NCI-H2171 (cell line): Measurements from ENCODE around the gene PTPN14.

Experiments
- DNase-seq: peaks from one replicate; lab custom pipeline; 2025; lab: John Stamatoyannopoulos, UW

PTPN14 gene

GRCh38 chr1:214427871-214428277, 123.5 kb downstream of the PTPN14 start:
- no peak for DNase-seq

- no peak for DNase-seq
Observed at GRCh38 chr1:214426426-214426812, 125.0 kb downstream of the PTPN14 start.

- DNase-seq, result peak; percentile 7
Observed at GRCh38 chr1:214425716-214426425, 125.5 kb downstream of the PTPN14 start.

GRCh38 chr1:214425101-214425500, 126.3 kb downstream of the PTPN14 start:
- DNase-seq, result no peak

DNA sequence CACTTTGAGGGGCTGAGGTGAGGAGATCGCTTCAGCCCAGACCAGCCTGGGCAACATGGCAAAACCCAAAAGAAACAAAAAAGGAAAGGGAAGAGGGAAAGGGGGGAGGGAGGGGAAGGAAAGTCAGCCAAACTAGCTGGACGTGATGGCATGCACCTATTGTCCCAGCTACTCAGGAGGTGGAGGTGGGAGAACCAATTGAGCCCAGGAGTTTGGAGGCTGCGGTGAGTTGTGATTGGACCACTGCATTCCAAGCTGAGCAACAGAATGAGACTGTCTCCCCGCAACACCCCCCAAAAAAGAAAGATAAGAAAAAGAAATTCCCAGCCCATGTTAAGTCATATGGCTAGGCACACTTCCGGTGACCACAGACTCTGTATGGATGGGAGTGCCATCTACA, 128.4 kb downstream of the PTPN14 start:
- no peak for DNase-seq

DNA sequence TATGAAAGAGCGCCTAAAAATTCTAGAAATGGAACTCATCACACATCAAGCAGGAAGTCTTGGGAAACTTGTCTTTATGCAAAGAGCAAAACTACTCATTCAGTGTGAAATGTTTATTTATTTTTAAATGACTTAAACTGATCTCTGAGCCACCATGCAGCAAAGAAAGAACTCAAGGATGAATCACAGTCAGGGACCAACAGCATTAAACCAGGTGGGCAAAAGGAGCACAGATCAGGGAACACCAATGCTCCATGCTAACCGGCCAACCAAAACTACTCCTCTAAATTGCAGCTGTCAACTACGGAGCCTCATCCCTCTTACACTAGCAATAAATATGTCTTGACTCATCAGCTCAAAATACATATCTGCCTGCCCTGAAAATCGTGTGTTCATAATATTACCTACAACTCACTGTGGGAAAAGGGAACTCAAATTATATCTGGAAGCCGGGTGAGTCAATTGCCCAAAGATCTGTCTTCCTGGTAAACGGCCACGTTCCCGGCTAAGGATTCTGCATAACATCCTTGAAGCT, 129.2 kb downstream of the PTPN14 start:
- DNase-seq, result no peak

GRCh38 chr1:214420833-214421232, 130.6 kb downstream of the PTPN14 start:
- DNase-seq, result no peak

DNA sequence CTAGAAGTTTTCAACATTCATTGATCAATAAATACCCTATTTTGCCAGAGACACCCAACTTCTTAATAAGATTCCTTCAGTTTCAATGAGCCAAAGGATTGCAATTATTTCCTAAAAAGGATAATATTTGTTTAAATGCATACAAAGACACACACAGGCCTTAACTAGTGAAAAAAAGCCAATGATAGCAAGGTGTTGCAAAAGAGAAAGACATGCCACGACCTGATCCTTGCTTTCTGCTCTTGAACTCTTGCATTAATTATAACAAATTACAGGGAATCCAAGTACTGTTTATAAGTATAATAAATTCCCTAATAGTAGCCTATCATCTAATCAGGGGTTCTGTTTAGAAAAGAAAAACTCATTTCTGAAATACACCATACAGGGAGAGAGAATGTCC, 131.1 kb downstream of the PTPN14 start:
- DNase-seq, result no peak

DNA sequence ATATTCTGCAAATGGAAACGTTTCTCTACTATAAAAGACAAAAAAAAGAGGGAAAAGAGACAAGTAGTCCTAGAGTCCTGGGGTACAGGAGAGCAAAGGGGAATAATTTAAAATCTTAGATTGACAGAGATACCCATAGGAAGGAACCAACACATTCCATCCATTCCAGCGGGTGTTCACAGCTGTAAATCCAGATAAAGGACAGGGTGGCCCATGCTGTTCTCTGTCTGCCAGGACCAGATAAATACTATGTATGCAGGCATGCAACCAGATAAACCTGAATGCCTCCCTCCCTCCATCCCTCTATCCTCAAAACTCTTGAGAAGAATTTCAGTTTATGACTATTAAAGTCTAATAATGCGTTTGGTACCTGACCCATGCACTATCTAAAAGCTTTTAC, 131.8 kb downstream of the PTPN14 start:
- no peak for DNase-seq

GRCh38 chr1:214418391-214418790, 133.0 kb downstream of the PTPN14 start:
- DNase-seq, result no peak

- DNase-seq, result no peak
Observed at GRCh38 chr1:214417545-214418210, 133.7 kb downstream of the PTPN14 start.

DNA sequence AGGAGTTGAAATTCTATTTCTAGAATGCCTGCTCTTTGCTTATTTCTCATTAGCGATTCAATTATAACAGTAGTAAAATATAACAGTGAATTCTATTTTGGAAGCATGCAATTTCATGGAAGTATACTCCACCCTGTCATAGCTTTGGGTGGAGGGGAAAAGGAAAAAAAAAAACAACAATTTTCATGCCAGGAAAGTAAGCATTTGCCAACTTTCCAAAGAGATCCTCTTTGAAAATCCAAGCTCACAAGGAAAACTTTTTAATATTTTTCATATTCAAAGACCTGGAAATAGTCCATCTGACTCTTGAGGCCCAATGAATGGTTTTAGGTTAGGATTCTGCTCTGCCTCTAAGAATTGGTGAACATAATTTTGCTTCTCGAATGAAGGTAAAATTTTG, 134.5 kb downstream of the PTPN14 start:
- DNase-seq, result no peak

DNA sequence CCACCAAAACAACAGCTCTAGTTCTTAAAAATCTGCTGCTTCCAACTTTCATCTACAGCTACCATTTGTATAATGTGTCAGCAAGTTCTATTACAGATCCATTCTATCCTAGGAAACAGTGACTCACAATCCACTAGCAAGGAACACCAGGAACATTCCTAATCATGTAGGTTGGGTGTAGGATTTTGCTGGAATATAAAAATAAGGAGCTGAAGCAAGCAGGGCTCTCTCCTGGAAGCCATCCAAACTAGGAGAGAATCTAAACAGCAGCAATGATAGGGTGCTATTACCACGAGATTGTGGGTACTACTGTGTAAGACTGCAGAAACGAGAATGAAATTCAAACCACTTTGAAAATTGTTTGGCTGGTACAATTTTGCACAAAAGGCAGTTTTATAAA, 135.0 kb downstream of the PTPN14 start:
- no peak for DNase-seq

DNA sequence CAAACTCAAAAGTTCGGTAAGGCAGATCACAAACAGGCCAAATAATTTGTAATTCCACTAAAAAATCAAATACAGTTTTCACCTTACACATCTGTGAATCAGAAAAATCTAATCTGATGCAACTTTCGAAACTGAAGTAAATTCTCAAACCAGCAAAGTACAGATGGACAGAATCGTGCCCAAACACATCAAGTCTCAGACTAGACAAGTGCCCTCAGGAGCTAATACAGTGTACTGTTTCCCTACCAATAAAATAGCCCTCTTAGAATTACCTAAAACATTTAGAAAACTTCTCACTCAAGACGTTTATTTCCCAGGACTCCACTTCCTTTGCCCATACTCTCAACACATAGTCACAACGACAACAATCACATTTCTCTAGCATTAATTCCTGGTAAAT, 136.3 kb downstream of the PTPN14 start:
- DNase-seq, result no peak

- DNase-seq, result no peak
Observed at GRCh38 chr1:214414691-214415090, 136.7 kb downstream of the PTPN14 start.

DNA sequence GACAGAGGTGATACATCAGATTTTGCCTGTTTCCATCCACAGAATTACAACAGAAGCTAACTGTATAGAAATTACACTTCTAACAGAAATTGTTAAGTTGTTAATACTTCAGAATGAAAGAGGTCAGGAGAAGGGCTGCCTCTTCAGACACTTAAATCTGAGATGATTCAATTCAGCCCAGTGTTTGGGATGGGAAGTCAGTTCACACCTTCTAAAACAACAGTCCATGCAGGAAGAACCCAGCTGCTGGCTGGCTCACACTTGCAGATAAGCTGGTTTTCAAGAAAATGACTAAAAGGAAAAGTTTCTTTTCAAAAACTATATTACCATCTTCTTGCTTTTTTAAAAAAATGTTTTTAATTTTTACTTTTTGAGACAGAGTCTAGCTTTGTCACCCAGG, 138.1 kb downstream of the PTPN14 start:
- no peak for DNase-seq

DNA sequence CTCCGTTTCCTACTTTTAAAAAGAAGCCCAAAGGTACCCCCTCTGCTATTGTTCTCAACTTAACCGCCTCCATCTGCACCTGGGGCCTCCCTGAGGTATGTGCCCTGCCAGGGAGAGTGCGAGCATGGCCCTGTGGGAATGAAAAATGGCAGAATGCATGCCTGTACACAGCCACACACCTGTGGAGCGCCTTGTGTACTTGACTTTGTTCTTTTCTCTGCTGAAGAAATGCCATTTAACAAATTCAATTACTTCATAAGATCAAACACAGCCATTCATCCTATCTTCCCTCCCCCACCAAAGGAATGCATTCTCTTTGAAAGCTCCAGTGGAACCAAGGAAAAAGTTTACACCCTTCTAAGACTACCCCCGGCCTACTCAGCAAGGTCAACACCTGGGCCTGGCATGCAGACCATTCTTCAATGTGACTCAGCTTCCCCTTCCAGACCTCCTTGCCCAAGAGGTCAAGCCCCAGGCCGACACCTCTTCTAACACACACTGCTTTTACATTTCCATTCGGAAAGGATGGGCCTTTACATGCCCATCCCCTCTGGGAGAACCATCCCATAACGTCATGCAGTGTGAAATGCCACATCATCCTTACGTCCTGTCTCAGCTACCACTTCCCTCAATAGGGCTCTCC, 146.7 kb downstream of the PTPN14 start:
- DNase-seq, result no peak

DNA sequence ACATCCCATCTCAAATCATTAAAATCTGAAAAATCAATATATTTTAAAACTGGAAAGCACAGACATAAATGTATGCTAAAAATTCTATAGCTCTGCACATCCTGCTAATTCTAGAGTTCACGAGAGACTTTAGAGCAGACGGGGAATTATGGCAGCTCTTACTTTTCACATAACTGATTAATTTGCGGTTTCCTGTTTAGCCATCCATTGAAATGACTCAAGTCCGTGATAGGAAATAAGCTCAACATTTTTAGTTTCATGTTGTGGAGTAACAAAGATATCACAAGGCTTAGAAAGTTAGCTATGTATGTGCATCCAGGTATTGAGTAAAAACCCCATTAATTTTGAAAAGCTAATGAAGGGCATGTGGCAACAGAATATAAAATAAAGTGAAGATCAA, 147.2 kb downstream of the PTPN14 start:
- no peak for DNase-seq

- no peak for DNase-seq
Observed at GRCh38 chr1:214403431-214403830, 148.0 kb downstream of the PTPN14 start.

- no peak for DNase-seq
Observed at GRCh38 chr1:214402613-214403083, 148.8 kb downstream of the PTPN14 start.

DNA sequence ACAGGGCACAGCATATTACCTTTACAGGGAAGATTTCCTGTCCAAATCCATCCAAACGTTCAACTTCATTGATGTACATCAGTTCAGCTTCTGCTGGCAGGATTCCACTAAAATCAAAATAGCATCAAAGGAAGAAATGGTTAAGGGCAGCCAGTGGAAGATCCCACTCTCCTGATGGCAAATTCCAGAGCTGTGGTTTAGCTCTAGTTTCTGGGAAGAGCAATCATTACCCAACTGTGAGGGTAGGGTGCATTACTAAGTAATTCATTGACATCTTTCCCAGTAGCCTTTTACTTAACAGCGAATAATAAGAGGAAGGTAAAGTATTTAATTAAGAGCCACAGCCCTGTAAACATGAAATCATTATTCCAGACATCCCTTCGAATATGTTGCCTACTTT, 149.7 kb downstream of the PTPN14 start:
- DNase-seq, result no peak

GRCh38 chr1:214400131-214400530, 151.3 kb downstream of the PTPN14 start:
- no peak for DNase-seq

GRCh38 chr1:214398490-214398889, 152.9 kb downstream of the PTPN14 start:
- no peak for DNase-seq
